ENCODE data around the gene MED17.

- TF ChIP-seq POLR2A (IDR thresholded peaks at IDR 0.05; ENCODE audit: low read length) (no peak), GATA1 (IDR thresholded peaks at IDR 0.05; ENCODE audit: low read depth, low read length) (no peak)
These were observed 39.4 kb upstream of the MED17 start for GRCh38 chr11:93744669-93745004.
